Neural progenitor cell (in vitro differentiated cells): ENCODE data around the gene EPHX1. TPM values are rescaled to one million over a fixed set of nuclear protein-coding genes. Genes with fewer than 3 reads are reported as not detected.
"Not testable (repeated sequence)": the region's sequence is repeated elsewhere in the genome, so short reads cannot be mapped to it uniquely, and the experiment has no call there.

ENCODE experiments used
- DNase-seq: peaks from one replicate; pipeline ENCODE4 v3.0.0-alpha.2; 2016; ENCODE audit warnings: low spot score
- H2AFZ ChIP-seq: fragments of 200-600 bp; sonication (generic); replicated peaks from 2 replicates; pipeline ENCODE4 v1.6.1; 2016; ENCODE audit warnings: antibody characterized with exemption
- H3F3A ChIP-seq: fragments of 200-600 bp; sonication (generic); 2 replicates; pipeline ENCODE4 v1.6.1; 2016; ENCODE audit warnings: antibody characterized with exemption, low read depth
- H3K27ac ChIP-seq: fragments of 200-600 bp; sonication (generic); 2 replicates; pipeline ENCODE4 v1.5.1; 2016; ENCODE audit warnings: mild to moderate bottlenecking
- H3K27me3 ChIP-seq: fragments of 200-600 bp; sonication (generic); 2 replicates; pipeline ENCODE4 v1.6.1; 2016; ENCODE audit warnings: mild to moderate bottlenecking, moderate library complexity
- H3K36me3 ChIP-seq: fragments of 200-600 bp; sonication (generic); 2 replicates; pipeline ENCODE4 v1.5.1; 2016
- H3K4me1 ChIP-seq: fragments of 200-600 bp; sonication (generic); 2 replicates; pipeline ENCODE4 v1.6.1; 2016; ENCODE audit warnings: mixed run types
- H3K4me2 ChIP-seq: fragments of 200-600 bp; sonication (generic); 2 replicates; pipeline ENCODE4 v1.6.1; 2016
- H3K4me3 ChIP-seq: fragments of 200-600 bp; sonication (generic); 2 replicates; pipeline ENCODE4 v1.5.1; 2016
- H3K79me2 ChIP-seq: fragments of 200-600 bp; sonication (generic); 2 replicates; pipeline ENCODE4 v1.6.1; 2016; ENCODE audit warnings: low read depth
- H3K9ac ChIP-seq: fragments of 200-600 bp; sonication (generic); 2 replicates; pipeline ENCODE4 v1.6.1; 2016
- H3K9me3 ChIP-seq: fragments of 200-600 bp; sonication (generic); 2 replicates; pipeline ENCODE4 v1.5.1; 2016; ENCODE audit warnings: low read depth
- H4K20me1 ChIP-seq: fragments of 200-600 bp; sonication (generic); 2 replicates; pipeline ENCODE4 v1.6.1; 2016; ENCODE audit warnings: low read depth
- H3K27ac Mint-ChIP-seq: 3 replicates; pipeline ENCODE4 v1.8.0; 2021; ENCODE audit warnings: mixed read lengths
- H3K27me3 Mint-ChIP-seq: 2 replicates; pipeline ENCODE4 v1.8.0; 2022; ENCODE audit warnings: low read depth, mild to moderate bottlenecking, inconsistent platforms, moderate library complexity, mixed read lengths; ENCODE audit not compliant: insufficient read depth
- H3K36me3 Mint-ChIP-seq: 3 replicates; pipeline ENCODE4 v1.8.0; 2021; ENCODE audit warnings: mixed read lengths
- H3K4me1 Mint-ChIP-seq: 3 replicates; pipeline ENCODE4 v1.8.0; 2021; ENCODE audit warnings: mixed read lengths
- H3K4me3 Mint-ChIP-seq: 3 replicates; pipeline ENCODE4 v1.8.0; 2021; ENCODE audit warnings: mild to moderate bottlenecking, moderate library complexity, mixed read lengths
- H3K9me3 Mint-ChIP-seq: 3 replicates; pipeline ENCODE4 v1.8.0; 2020; ENCODE audit warnings: mixed read lengths
- CTCF ChIP-seq: fragments of 200-600 bp; sonication (generic); IDR thresholded peaks from 2 replicates; pipeline ENCODE4 v1.5.1; 2017; ENCODE audit warnings: antibody characterized with exemption, mild to moderate bottlenecking
- EZH2 ChIP-seq: fragments of 200-600 bp; sonication (generic); IDR thresholded peaks from 2 replicates; pipeline ENCODE4 v1.6.1; 2017; ENCODE audit warnings: antibody characterized with exemption, mild to moderate bottlenecking, moderate library complexity
- EZH2phosphoT487 ChIP-seq: fragments of 200-600 bp; sonication (generic); IDR thresholded peaks from 2 replicates; pipeline ENCODE4 v1.6.1; 2017; ENCODE audit warnings: antibody characterized with exemption
- total RNA-seq: library from RNA; depleted of rRNA; stranded (reverse); fragments of >200 nt; gene quantifications from 2 replicates; pipeline ENCODE4 v1.2.3, GENCODE V29; 2015; ENCODE audit warnings: low replicate concordance

EPHX1 gene
- total RNA-seq, 1 donor from 2014 or later, result 4.3 TPM

DNA sequence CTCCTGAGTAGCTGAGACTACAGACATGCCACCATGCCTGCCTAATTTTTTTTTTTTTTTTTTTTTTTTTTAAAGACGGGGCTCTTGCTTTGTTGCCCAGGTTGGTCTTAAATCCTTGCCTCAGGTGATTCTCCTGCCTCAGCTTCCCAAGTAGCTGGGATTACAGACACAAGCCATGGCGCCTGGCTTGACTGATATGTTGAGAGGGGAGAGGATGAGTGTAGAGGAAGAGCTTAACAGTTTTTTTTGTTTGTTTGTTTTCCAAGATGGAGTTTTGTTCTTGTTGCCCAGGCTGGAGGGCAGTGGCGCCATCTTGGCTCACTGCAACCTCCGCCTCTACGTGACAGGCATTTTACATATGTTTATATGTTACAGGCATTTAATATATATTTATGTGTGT lies 29.8 kb upstream of the EPHX1 start:
- Histone ChIP-seq H3K4me3 (peak overlapping the region; percentile 78), H3K36me3 (peaks cover 17% of the 10 kb centered on the region), H3K4me1 (peaks cover 34% of the 10 kb centered on the region), H3K27ac (no peak overlapping the region), H2AFZ (no peak overlapping the region), H3K9ac (no peak overlapping the region), H3K27me3 (no peaks in the 10 kb centered on the region), H4K20me1 (peaks cover 59% of the 10 kb centered on the region), H3K9me3 (no peaks in the 10 kb centered on the region), H3K79me2 (peaks cover 74% of the 10 kb centered on the region), H3F3A (peaks cover 12% of the 10 kb centered on the region), H3K4me2 (peak overlapping the region; percentile 95)
- H3K27me3 Mint-ChIP-seq, result no peaks in the 10 kb centered on the region
- TF ChIP-seq EZH2phosphoT487, result no peak
- TF ChIP-seq EZH2, result no peak
- no peak for TF ChIP-seq CTCF
- no peaks in the 10 kb centered on the region for H3K9me3 Mint-ChIP-seq
- H3K36me3 Mint-ChIP-seq, result peaks cover 18% of the 10 kb centered on the region
- no peak for DNase-seq
- H3K27ac Mint-ChIP-seq, result no peak overlapping the region
- peak overlapping the region; percentile 58 for H3K4me3 Mint-ChIP-seq
- peaks cover 18% of the 10 kb centered on the region for H3K4me1 Mint-ChIP-seq

GRCh38 chr1:225780630-225781029 lies 29.3 kb upstream of the EPHX1 start:
- no peak overlapping the region for H3K27ac Mint-ChIP-seq
- Histone ChIP-seq H4K20me1 (peaks cover 63% of the 10 kb centered on the region), H3K9ac (no peak overlapping the region), H3F3A (peaks cover 12% of the 10 kb centered on the region), H3K4me2 (peak overlapping the region; percentile 95), H3K79me2 (peaks cover 79% of the 10 kb centered on the region), H3K4me1 (peaks cover 34% of the 10 kb centered on the region), H3K4me3 (no peak overlapping the region), H2AFZ (no peak overlapping the region), H3K27me3 (no peaks in the 10 kb centered on the region), H3K27ac (no peak overlapping the region), H3K36me3 (peaks cover 17% of the 10 kb centered on the region), H3K9me3 (no peaks in the 10 kb centered on the region)
- no peaks in the 10 kb centered on the region for H3K27me3 Mint-ChIP-seq
- no peak for TF ChIP-seq EZH2phosphoT487
- peak overlapping the region; percentile 61 for H3K4me3 Mint-ChIP-seq
- H3K9me3 Mint-ChIP-seq, result no peaks in the 10 kb centered on the region
- DNase-seq, result no peak
- H3K36me3 Mint-ChIP-seq, result peaks cover 18% of the 10 kb centered on the region
- H3K4me1 Mint-ChIP-seq, result peaks cover 18% of the 10 kb centered on the region

GRCh38 chr1:225789142-225789541 lies 20.8 kb upstream of the EPHX1 start:
- not testable (repeated sequence) for H3K9ac ChIP-seq, H3K4me1 Mint-ChIP-seq, H3K27ac ChIP-seq, H3K27me3 Mint-ChIP-seq, H3K27me3 ChIP-seq, DNase-seq, H3K4me1 ChIP-seq, H3K4me3 ChIP-seq, H2AFZ ChIP-seq, H3K27ac Mint-ChIP-seq, H3K9me3 ChIP-seq, H3K4me3 Mint-ChIP-seq, H3K4me2 ChIP-seq
- Mint-ChIP-seq H3K36me3 (peaks cover 66% of the 10 kb centered on the region), H3K9me3 (peaks cover 23% of the 10 kb centered on the region)
- H3F3A ChIP-seq, result peaks cover 19% of the 10 kb centered on the region
- H3K79me2 ChIP-seq, result peaks cover 75% of the 10 kb centered on the region
- H3K36me3 ChIP-seq, result peaks cover 46% of the 10 kb centered on the region
- peaks cover 18% of the 10 kb centered on the region for H4K20me1 ChIP-seq

- peaks cover 67% of the 10 kb centered on the region for H3K36me3 Mint-ChIP-seq
- H3K36me3 ChIP-seq, result peaks cover 15% of the 10 kb centered on the region
- TF ChIP-seq EZH2 (no peak), CTCF (no peak), EZH2phosphoT487 (no peak)
Observed at GRCh38 chr1:225794954-225795353, 15.0 kb upstream of the EPHX1 start.

GRCh38 chr1:225796097-225796496 lies 13.8 kb upstream of the EPHX1 start:
- H3K79me2 ChIP-seq, H3K4me3 Mint-ChIP-seq, H3K4me1 ChIP-seq, DNase-seq, H3K4me2 ChIP-seq, H3K27ac Mint-ChIP-seq, H3K36me3 ChIP-seq, H3F3A ChIP-seq, H3K4me3 ChIP-seq, H3K27ac ChIP-seq, H2AFZ ChIP-seq, H3K4me1 Mint-ChIP-seq, H3K27me3 Mint-ChIP-seq, H4K20me1 ChIP-seq, H3K9ac ChIP-seq, H3K27me3 ChIP-seq: not testable (repeated sequence)
- H3K9me3 ChIP-seq, result peaks cover 10% of the 10 kb centered on the region
- peaks cover 64% of the 10 kb centered on the region for H3K36me3 Mint-ChIP-seq
- peaks cover 34% of the 10 kb centered on the region for H3K9me3 Mint-ChIP-seq

More at GRCh38 chr1:225794954-225795353, 15.0 kb upstream of the EPHX1 start:
- no peaks in the 10 kb centered on the region for H3K27me3 Mint-ChIP-seq
- no peak overlapping the region for H3K4me2 ChIP-seq
- no peak overlapping the region for H2AFZ ChIP-seq
- H3F3A ChIP-seq, result peaks cover 8% of the 10 kb centered on the region
- no peak overlapping the region for H3K4me3 Mint-ChIP-seq
- no peak for DNase-seq
- peaks cover 35% of the 10 kb centered on the region for H3K9me3 Mint-ChIP-seq
- peaks cover 19% of the 10 kb centered on the region for H3K79me2 ChIP-seq
- H3K4me1 ChIP-seq, result no peaks in the 10 kb centered on the region
- no peaks in the 10 kb centered on the region for H4K20me1 ChIP-seq
- H3K9ac ChIP-seq, result no peak overlapping the region
- H3K27ac ChIP-seq, result no peak overlapping the region
- H3K9me3 ChIP-seq, result peaks cover 10% of the 10 kb centered on the region
- no peaks in the 10 kb centered on the region for H3K27me3 ChIP-seq
- no peaks in the 10 kb centered on the region for H3K4me1 Mint-ChIP-seq
- H3K27ac Mint-ChIP-seq, result no peak overlapping the region
- no peak overlapping the region for H3K4me3 ChIP-seq

GRCh38 chr1:225801146-225801545 lies 8.8 kb upstream of the EPHX1 start:
- not testable (repeated sequence) for H3K27ac ChIP-seq, H3K4me1 Mint-ChIP-seq, H4K20me1 ChIP-seq, H3K36me3 ChIP-seq, H3K4me3 ChIP-seq, DNase-seq, H3K4me3 Mint-ChIP-seq, H3K9me3 Mint-ChIP-seq, H3F3A ChIP-seq, H2AFZ ChIP-seq, H3K9me3 ChIP-seq, H3K27me3 ChIP-seq, H3K9ac ChIP-seq, H3K4me2 ChIP-seq, H3K27ac Mint-ChIP-seq, H3K4me1 ChIP-seq, H3K27me3 Mint-ChIP-seq, H3K79me2 ChIP-seq
- peaks cover 26% of the 10 kb centered on the region for H3K36me3 Mint-ChIP-seq
